ENCODE measurements around the gene LKAAEAR1.

GRCh38 chr20:64056889-64057627 is 27.1 kb downstream of the LKAAEAR1 start:
- TF ChIP-seq CTCF (IDR thresholded peaks at IDR 0.05), result no peak
- no peak for TF ChIP-seq POLR2A (IDR thresholded peaks at IDR 0.05)
- no peak for TF ChIP-seq POLR2AphosphoS5 (IDR thresholded peaks at IDR 0.05)

All from breast epithelium (tissue), 3 donors.